SK-N-SH (cell line): ENCODE measurements around the gene SSR4.

Experiments used
- CTCF ChIP-seq: fragments of 200-600 bp; sonication (generic); IDR thresholded peaks from 2 replicates; pipeline ENCODE4 v1.6.1; 2017; ENCODE audit warnings: antibody characterized with exemption, mild to moderate bottlenecking, moderate library complexity
- ELF1 ChIP-seq: IDR thresholded peaks from 2 replicates; pipeline ENCODE4 v1.4.0; 2012
- EP300 ChIP-seq, 2 experiments: IDR thresholded peaks; 2 replicates each; pipeline versions ENCODE4 v1.4.0 to v1.6.1; 2012; ENCODE audit warnings: borderline replicate concordance in 1 of 2, low read depth in 1 of 2, low read length in 1 of 2
- FOXJ3 ChIP-seq: sonication (generic); formaldehyde crosslinking; IDR thresholded peaks from 2 replicates; pipeline ENCODE4 v1.5.1; 2020; ENCODE audit warnings: mild to moderate bottlenecking, missing genetic modification reagents
- JUND ChIP-seq: IDR thresholded peaks from 2 replicates; pipeline ENCODE4 v1.4.0; 2012
- RAD21 ChIP-seq: IDR thresholded peaks from 2 replicates; pipeline ENCODE4 v1.6.1; 2012; ENCODE audit warnings: mild to moderate bottlenecking, low read length

GRCh38 chrX:153772316-153773217, 21.9 kb upstream of the SSR4 start:
- no peak for TF ChIP-seq CTCF
- TF ChIP-seq ELF1, result no peak
- TF ChIP-seq EP300 (IDR thresholded peaks at IDR 0.05; ENCODE audit: borderline replicate concordance in 1 of 2, low read depth in 1 of 2, low read length in 1 of 2), result no peak
- TF ChIP-seq RAD21, result no peak
- TF ChIP-seq JUND, result no peak
- TF ChIP-seq FOXJ3, result no peak
